ENCODE measurements around the gene SP3.
"Not testable (repeated sequence)": the region's sequence is repeated elsewhere in the genome, so short reads cannot be mapped to it uniquely, and the experiment has no call there.

The SP3 gene

GRCh38 chr2:173903601-173904394, 61.4 kb downstream of the SP3 start:
- Histone ChIP-seq H3K9me3 (replicated peaks; ENCODE audit: low read length) (no peaks in the 10 kb centered on the region), H3K4me3 (ENCODE audit: low read length) (no peak overlapping the region), H3K4me1 (ENCODE audit: control insufficient read depth, insufficient read depth, low read length) (peaks cover 4% of the 10 kb centered on the region), H3K36me3 (ENCODE audit: insufficient read depth, low read length) (peaks cover 23% of the 10 kb centered on the region), H3K27me3 (ENCODE audit: control insufficient read depth, insufficient read depth, low read length) (no peaks in the 10 kb centered on the region), H3K4me2 (ENCODE audit: low read length) (no peak overlapping the region), H3K9ac (ENCODE audit: low read depth, low read length) (no peak overlapping the region)

GRCh38 chr2:173898996-173899395, 66.2 kb downstream of the SP3 start:
- Histone ChIP-seq H3K27me3 (ENCODE audit: control insufficient read depth, insufficient read depth, low read length) (no peaks in the 10 kb centered on the region), H3K4me1 (ENCODE audit: control insufficient read depth, insufficient read depth, low read length) (peaks cover 4% of the 10 kb centered on the region), H3K4me2 (ENCODE audit: low read length) (no peak overlapping the region), H3K4me3 (ENCODE audit: low read length) (no peak overlapping the region), H3K36me3 (ENCODE audit: insufficient read depth, low read length) (no peaks in the 10 kb centered on the region), H3K9me3 (replicated peaks; ENCODE audit: low read length) (no peaks in the 10 kb centered on the region), H3K9ac (ENCODE audit: low read depth, low read length) (no peak overlapping the region)

DNA sequence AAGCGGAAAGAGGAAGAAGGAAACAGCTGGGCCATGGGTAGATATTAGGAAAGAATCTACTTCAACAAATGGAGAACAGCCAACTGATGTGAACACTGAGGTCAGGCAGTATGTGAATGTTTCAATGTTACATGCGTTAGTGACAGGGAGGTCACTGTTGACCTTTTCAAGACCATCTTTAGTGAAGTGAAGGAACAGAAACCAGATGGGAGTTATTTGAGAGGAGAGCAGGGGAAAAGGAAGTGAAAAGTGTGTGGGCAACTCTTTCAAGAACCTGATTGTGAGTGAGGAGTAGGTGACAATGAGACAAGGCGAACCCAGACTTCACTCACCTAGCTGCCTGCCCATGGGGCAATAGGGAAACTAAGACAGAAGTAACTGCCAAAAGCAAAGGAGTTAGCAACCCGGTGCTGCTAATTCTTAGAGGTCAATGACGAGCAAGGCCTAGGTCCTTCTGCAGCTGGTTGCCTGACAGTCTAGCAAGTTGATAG, 67.0 kb downstream of the SP3 start:
- H3K4me2 ChIP-seq (ENCODE audit: low read length), result no peak overlapping the region
- no peak overlapping the region for H3K4me3 ChIP-seq (ENCODE audit: low read length)
- no peaks in the 10 kb centered on the region for H3K9me3 ChIP-seq (replicated peaks; ENCODE audit: low read length)
- H3K4me1 ChIP-seq (ENCODE audit: control insufficient read depth, insufficient read depth, low read length), result no peaks in the 10 kb centered on the region
- H3K9ac ChIP-seq (ENCODE audit: low read depth, low read length), result no peak overlapping the region
- H3K36me3 ChIP-seq (ENCODE audit: insufficient read depth, low read length), result no peaks in the 10 kb centered on the region
- H3K27me3 ChIP-seq (ENCODE audit: control insufficient read depth, insufficient read depth, low read length), result no peaks in the 10 kb centered on the region

DNA sequence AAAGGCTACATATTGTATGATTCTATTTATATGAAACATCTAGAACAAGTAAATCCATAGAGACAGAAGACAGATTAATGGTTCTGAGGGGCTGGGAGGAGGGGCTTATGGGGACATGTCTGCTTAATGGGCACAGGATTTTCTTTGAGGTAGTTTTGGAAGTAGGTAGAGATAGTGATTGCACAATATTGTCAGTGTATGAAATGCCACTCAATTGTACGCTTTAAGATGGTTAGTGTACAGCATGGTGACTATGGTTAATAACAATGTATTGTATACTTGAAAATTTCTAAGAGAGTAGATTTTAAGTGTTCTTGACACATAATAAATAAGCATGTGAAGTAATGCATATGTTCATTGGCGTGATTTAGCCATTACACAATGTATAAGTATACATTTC, 68.4 kb downstream of the SP3 start:
- Histone ChIP-seq H3K4me2 (ENCODE audit: low read length) (no peak overlapping the region), H3K9ac (ENCODE audit: low read depth, low read length) (no peak overlapping the region), H3K27me3 (ENCODE audit: control insufficient read depth, insufficient read depth, low read length) (no peaks in the 10 kb centered on the region), H3K36me3 (ENCODE audit: insufficient read depth, low read length) (no peaks in the 10 kb centered on the region), H3K4me3 (ENCODE audit: low read length) (no peak overlapping the region), H3K4me1 (ENCODE audit: control insufficient read depth, insufficient read depth, low read length) (no peaks in the 10 kb centered on the region), H3K9me3 (replicated peaks; ENCODE audit: low read length) (no peaks in the 10 kb centered on the region)

GRCh38 chr2:173892341-173892740, 72.8 kb downstream of the SP3 start:
- Histone ChIP-seq H3K4me3 (ENCODE audit: low read length) (no peak overlapping the region), H3K4me2 (ENCODE audit: low read length) (no peak overlapping the region), H3K9me3 (replicated peaks; ENCODE audit: low read length) (peaks cover 10% of the 10 kb centered on the region), H3K36me3 (ENCODE audit: insufficient read depth, low read length) (no peaks in the 10 kb centered on the region), H3K27me3 (ENCODE audit: control insufficient read depth, insufficient read depth, low read length) (no peaks in the 10 kb centered on the region), H3K9ac (ENCODE audit: low read depth, low read length) (no peak overlapping the region), H3K4me1 (ENCODE audit: control insufficient read depth, insufficient read depth, low read length) (no peaks in the 10 kb centered on the region)

DNA sequence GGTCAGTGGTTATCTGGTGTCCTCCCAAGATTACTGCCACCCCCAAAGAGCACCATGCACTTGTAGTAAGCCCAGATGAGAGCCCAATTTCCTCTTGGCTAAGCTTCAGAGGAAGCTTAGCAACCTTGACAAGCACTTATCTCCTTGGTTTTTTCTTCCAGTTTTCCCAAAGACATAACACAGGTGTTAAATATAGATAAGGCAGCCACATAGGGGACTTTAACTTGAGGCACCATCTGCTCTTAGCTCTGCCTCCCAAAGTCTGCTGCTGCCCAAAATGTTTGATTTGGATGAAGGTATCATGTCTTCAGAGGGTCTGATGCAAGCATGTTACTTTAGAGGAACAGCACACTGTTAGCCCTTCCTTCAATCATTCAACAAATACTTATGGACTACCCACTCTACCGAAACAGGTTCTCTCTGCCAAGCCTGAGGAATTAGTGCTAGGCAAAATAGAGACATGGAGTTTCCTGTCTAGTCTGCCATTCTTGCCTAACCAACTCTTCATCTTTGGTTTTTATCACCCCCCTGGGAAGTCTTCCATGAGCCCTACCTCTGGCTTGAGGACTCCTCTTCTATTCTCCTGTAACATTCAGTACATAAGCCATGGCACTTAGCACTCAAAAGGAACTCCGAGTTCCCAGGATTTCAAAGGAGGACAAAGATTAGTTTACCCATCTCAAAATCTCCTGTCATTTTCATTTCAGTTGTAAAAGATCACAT, 73.7 kb downstream of the SP3 start:
- Histone ChIP-seq H3K36me3 (ENCODE audit: insufficient read depth, low read length) (no peaks in the 10 kb centered on the region), H3K9ac (ENCODE audit: low read depth, low read length) (no peak overlapping the region), H3K4me2 (ENCODE audit: low read length) (no peak overlapping the region), H3K27me3 (ENCODE audit: control insufficient read depth, insufficient read depth, low read length) (no peaks in the 10 kb centered on the region), H3K9me3 (replicated peaks; ENCODE audit: low read length) (peaks cover 10% of the 10 kb centered on the region), H3K4me3 (ENCODE audit: low read length) (no peak overlapping the region), H3K4me1 (ENCODE audit: control insufficient read depth, insufficient read depth, low read length) (no peaks in the 10 kb centered on the region)

GRCh38 chr2:173889464-173889863, 75.7 kb downstream of the SP3 start:
- not testable (repeated sequence) for H3K4me1 ChIP-seq (ENCODE audit: control insufficient read depth, insufficient read depth, low read length); H3K27me3 ChIP-seq (ENCODE audit: control insufficient read depth, insufficient read depth, low read length); H3K9ac ChIP-seq (ENCODE audit: low read depth, low read length); H3K36me3 ChIP-seq (ENCODE audit: insufficient read depth, low read length); H3K4me3 ChIP-seq (ENCODE audit: low read length); H3K4me2 ChIP-seq (ENCODE audit: low read length)
- peaks cover 10% of the 10 kb centered on the region for H3K9me3 ChIP-seq (replicated peaks; ENCODE audit: low read length)

DNA sequence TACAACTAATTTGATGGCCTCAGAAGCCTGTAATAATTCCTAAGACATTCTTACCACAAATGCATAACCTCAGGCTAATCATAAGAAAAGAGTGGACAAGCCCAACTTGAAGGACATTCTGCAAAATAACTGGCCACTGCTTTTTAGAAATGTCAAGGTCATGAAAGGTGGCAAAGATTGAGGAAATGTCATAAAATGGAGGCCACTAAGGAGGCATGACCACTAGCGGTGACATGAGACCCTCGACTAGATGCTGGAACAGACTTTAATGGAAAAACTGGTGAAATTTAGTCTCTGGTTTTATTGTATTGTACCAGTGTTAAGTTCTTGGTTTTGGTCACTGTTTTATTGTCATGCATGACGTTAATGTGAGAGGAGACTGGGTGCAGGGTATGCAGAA, 78.6 kb downstream of the SP3 start:
- H3K4me2 ChIP-seq (ENCODE audit: low read length), result no peak overlapping the region
- no peaks in the 10 kb centered on the region for H3K27me3 ChIP-seq (ENCODE audit: control insufficient read depth, insufficient read depth, low read length)
- H3K4me3 ChIP-seq (ENCODE audit: low read length), result no peak overlapping the region
- H3K9ac ChIP-seq (ENCODE audit: low read depth, low read length), result no peak overlapping the region
- H3K36me3 ChIP-seq (ENCODE audit: insufficient read depth, low read length), result no peaks in the 10 kb centered on the region
- H3K9me3 ChIP-seq (replicated peaks; ENCODE audit: low read length), result peaks cover 10% of the 10 kb centered on the region
- no peaks in the 10 kb centered on the region for H3K4me1 ChIP-seq (ENCODE audit: control insufficient read depth, insufficient read depth, low read length)

- Histone ChIP-seq H3K9ac (ENCODE audit: low read depth, low read length) (no peak overlapping the region), H3K4me1 (ENCODE audit: control insufficient read depth, insufficient read depth, low read length) (no peaks in the 10 kb centered on the region), H3K4me3 (ENCODE audit: low read length) (no peak overlapping the region), H3K27me3 (ENCODE audit: control insufficient read depth, insufficient read depth, low read length) (peaks cover 8% of the 10 kb centered on the region), H3K36me3 (ENCODE audit: insufficient read depth, low read length) (no peaks in the 10 kb centered on the region), H3K9me3 (replicated peaks; ENCODE audit: low read length) (peaks cover 2% of the 10 kb centered on the region), H3K4me2 (ENCODE audit: low read length) (no peak overlapping the region)
These were observed 81.0 kb downstream of the SP3 start for GRCh38 chr2:173884025-173884802.

DNA sequence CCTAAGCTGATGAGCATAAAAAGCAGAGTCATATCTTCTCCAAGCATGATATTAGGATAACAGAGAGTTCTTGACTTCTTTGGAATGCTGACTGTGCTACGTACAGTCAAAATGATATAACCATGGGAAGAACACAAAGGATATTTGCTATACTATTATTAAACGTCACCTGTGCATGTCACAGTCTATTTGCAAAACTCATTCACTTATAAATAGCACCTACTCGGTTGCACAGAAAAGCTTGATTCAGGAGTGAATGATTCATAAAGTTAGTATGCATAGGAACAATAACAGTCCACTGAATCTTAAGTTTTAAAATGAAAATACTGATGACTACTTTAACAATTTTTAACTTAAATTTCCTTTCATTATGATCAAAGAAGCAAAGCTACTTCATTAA, 83.3 kb downstream of the SP3 start:
- Histone ChIP-seq H3K36me3 (ENCODE audit: insufficient read depth, low read length) (no peaks in the 10 kb centered on the region), H3K9me3 (replicated peaks; ENCODE audit: low read length) (no peaks in the 10 kb centered on the region), H3K4me3 (ENCODE audit: low read length) (no peak overlapping the region), H3K27me3 (ENCODE audit: control insufficient read depth, insufficient read depth, low read length) (peaks cover 18% of the 10 kb centered on the region), H3K4me1 (ENCODE audit: control insufficient read depth, insufficient read depth, low read length) (no peaks in the 10 kb centered on the region), H3K4me2 (ENCODE audit: low read length) (no peak overlapping the region), H3K9ac (ENCODE audit: low read depth, low read length) (no peak overlapping the region)

DNA sequence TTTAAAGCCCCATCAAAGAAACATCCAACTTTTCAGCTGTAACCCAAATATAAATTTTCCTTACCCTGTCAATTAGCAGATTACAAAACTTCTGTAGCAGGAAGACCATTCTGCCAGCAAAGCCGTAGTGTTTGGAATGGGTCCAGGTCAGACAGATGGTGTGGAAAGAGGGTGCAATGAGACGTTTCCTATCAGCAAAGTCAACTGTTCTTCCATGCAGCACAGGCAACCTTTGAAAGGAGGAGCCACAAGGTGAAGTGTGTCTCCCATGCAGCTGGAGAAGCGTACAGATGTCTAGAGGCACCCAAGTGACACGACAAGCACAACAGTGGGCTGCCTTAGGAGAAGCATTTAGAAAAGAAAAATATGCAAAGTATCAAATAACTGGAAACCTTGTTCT, 83.7 kb downstream of the SP3 start:
- Histone ChIP-seq H3K27me3 (ENCODE audit: control insufficient read depth, insufficient read depth, low read length) (peaks cover 22% of the 10 kb centered on the region), H3K4me2 (ENCODE audit: low read length) (no peak overlapping the region), H3K9me3 (replicated peaks; ENCODE audit: low read length) (no peaks in the 10 kb centered on the region), H3K36me3 (ENCODE audit: insufficient read depth, low read length) (no peaks in the 10 kb centered on the region), H3K4me3 (ENCODE audit: low read length) (no peak overlapping the region), H3K9ac (ENCODE audit: low read depth, low read length) (no peak overlapping the region), H3K4me1 (ENCODE audit: control insufficient read depth, insufficient read depth, low read length) (no peaks in the 10 kb centered on the region)
